Mammary microvascular endothelial cell (primary cell): Measurements from ENCODE around the gene CCNJ. TPM values are rescaled to one million over a fixed set of nuclear protein-coding genes. Genes with fewer than 3 reads are reported as not detected.

Experiments
- total RNA-seq: library from RNA; depleted of rRNA; stranded (reverse); fragments of >200 nt; gene quantifications from 2 replicates; pipeline ENCODE4 v1.2.3, GENCODE V29; 2015

Gene CCNJ, protein sequence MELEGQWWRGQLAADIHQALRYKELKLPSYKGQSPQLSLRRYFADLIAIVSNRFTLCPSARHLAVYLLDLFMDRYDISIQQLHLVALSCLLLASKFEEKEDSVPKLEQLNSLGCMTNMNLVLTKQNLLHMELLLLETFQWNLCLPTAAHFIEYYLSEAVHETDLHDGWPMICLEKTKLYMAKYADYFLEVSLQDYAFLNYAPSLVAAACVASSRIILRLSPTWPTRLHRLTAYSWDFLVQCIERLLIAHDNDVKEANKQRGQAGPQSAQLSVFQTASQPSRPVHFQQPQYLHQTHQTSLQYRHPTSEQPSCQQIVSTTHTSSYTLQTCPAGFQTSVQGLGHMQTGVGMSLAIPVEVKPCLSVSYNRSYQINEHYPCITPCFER
- total RNA-seq, result 8.6 and 9.9 TPM in 2 replicates

DNA sequence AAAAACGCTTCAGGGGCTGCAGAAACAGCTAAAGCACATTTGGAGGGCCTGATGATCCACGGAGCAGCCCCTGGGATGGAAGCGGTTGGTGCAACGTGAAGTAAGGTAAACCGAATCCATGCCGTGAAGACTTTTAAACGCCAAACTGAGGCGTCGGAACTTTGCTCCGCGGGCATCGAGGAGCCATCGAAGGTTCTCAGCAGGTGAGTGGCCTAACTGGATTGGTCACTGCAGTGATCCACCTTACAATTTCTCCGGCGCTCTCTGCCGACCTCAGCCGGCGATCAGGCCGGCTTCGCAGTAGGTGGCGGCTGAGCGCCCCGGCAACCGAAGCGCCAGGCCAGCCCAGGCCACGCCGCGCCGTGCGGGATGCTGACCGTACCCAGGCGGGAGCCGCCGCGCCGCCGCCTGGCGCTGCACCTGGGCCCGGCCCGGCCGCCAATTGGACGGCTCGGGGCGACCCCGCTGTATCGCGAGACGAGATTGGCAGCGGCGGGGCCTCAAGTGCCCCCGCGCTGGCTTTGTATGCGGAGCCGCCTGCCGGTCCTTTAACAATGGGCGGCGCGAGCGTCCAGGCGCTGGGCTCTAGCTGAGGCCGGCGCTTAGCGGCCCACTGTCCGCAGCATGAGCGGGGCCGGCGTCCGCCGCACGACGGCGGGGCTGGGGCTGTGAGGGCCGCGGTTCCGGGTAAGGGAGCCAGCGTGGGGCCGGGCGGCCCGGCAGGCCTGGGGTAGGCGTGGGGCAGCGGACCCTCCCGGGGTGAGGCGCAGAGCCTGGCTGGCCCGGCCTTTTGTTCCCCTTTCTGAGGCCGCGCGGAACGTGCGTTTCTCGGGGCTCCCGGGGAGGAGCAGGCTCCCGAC is at the start of gene CCNJ:
Gene CCNJ (plus strand): TSS at position 551 of the 860 bp plus-strand sequence. CDS start 811 bp downstream, outside the sequence.

Other genes starting within 250 kb of the CCNJ start
- gene CC2D2B, start 135.6 kb upstream of the CCNJ start, total RNA-seq, result not detected in 2 replicates
- 4.9 and 8.7 TPM in 2 replicates for gene ZNF518A, start 86.7 kb downstream of the CCNJ start, total RNA-seq
- gene BLNK, start 228.0 kb downstream of the CCNJ start, total RNA-seq, result not detected in 2 replicates